ENCODE data around the gene MC1R. TPM values are rescaled to one million over a fixed set of nuclear protein-coding genes. Genes with fewer than 3 reads are reported as not detected.

Gene MC1R
- total RNA-seq, 2 experiments from 2014 or later: 2.0 to 2.5 TPM

GRCh38 chr16:89909777-89910716 lies 8.6 kb upstream of the MC1R start:
- ATAC-seq: peak; percentile 88
- POLR2A ChIA-PET: interaction anchor here (0.6 to 2.9 kb wide), 5 partner anchors 9 to 199 kb away, joined by 3 to 9 read pairs (median 5); partner anchors contain the start of genes MC1R and TUBB3
- intact Hi-C loops (cut with micrococcal nuclease): no loop called here

DNA sequence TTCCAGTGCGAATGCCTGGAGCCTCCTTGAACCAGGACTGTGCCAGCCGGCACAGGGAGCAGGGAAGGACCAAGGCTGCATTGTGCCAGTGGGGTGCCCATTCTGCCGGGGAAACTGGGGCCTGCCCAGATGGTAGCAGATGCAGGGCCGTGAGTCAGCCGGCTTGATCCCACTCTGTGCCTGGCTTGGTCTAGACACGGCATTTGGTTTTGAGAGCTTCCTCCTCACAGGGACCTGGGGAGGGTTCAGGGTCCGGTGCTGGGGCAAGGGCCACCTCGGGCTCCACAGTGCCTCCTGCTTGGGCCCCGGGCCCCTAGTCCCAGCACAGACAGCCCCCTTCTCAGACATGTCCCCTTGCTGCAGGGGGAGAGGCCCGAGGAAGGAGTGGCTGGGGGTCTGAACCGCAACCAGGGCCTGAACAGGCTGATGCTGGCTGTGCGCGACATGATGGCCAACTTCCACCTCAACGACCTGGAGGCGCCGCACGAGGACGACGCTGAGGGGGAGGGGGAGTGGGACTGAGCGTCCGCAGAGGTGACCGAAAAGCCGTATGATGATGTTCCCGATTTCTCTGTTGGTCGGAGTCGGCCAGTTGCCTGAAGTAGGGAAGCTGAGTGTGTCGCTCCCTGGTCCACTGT lies 7.8 kb upstream of the MC1R start:
- H3K4me3 Mint-ChIP-seq: no peak overlapping the region
- H3K9me3 Mint-ChIP-seq: no peaks in the 10 kb centered on the region
- ATAC-seq (no peak), DNase-seq (no peak)
- no peaks in the 10 kb centered on the region for H3K27me3 Mint-ChIP-seq
- peaks cover 38% of the 10 kb centered on the region for H3K36me3 Mint-ChIP-seq (ENCODE audit: low read depth)
- TF ChIP-seq, protein P1, sequence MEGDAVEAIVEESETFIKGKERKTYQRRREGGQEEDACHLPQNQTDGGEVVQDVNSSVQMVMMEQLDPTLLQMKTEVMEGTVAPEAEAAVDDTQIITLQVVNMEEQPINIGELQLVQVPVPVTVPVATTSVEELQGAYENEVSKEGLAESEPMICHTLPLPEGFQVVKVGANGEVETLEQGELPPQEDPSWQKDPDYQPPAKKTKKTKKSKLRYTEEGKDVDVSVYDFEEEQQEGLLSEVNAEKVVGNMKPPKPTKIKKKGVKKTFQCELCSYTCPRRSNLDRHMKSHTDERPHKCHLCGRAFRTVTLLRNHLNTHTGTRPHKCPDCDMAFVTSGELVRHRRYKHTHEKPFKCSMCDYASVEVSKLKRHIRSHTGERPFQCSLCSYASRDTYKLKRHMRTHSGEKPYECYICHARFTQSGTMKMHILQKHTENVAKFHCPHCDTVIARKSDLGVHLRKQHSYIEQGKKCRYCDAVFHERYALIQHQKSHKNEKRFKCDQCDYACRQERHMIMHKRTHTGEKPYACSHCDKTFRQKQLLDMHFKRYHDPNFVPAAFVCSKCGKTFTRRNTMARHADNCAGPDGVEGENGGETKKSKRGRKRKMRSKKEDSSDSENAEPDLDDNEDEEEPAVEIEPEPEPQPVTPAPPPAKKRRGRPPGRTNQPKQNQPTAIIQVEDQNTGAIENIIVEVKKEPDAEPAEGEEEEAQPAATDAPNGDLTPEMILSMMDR (IDR thresholded peaks at IDR 0.05): no peak
- peaks cover 4% of the 10 kb centered on the region for H3K4me1 Mint-ChIP-seq (ENCODE audit: low read depth)
- intact Hi-C loops (cut with micrococcal nuclease): no loop called here
- ChIA-PET CTCF (interaction anchor here (0.6 to 3.9 kb wide), 32 partner anchors 8 to 212 kb away, joined by 3 to 25 read pairs (median 4); partner anchors contain the start of genes DEF8, MC1R, SPATA2L and TCF25), POLR2A (interaction anchor here (0.6 to 2.9 kb wide), 4 partner anchors 11 to 200 kb away, joined by 3 to 8 read pairs (median 4); partner anchors contain the start of gene TUBB3)
- no peak overlapping the region for H3K27ac Mint-ChIP-seq

More at GRCh38 chr16:89909777-89910716, 8.6 kb upstream of the MC1R start:
- CTCF ChIA-PET: interaction anchor here (0.6 to 3.9 kb wide), 35 partner anchors 9 to 211 kb away, joined by 3 to 25 read pairs (median 4); partner anchors contain the start of genes DEF8, MC1R, SPATA2L and TCF25
- Mint-ChIP-seq H3K27ac (no peak overlapping the region), H3K4me3 (no peak overlapping the region), H3K27me3 (no peaks in the 10 kb centered on the region), H3K9me3 (no peaks in the 10 kb centered on the region), H3K4me1 (ENCODE audit: low read depth) (peaks cover 4% of the 10 kb centered on the region), H3K36me3 (ENCODE audit: low read depth) (peaks cover 39% of the 10 kb centered on the region)
- TF ChIP-seq, protein P1 (IDR thresholded peaks at IDR 0.05): peak; percentile 91
- peak; percentile 77 for DNase-seq

- H3K27me3 Mint-ChIP-seq: no peaks in the 10 kb centered on the region
- H3K27ac Mint-ChIP-seq: no peak overlapping the region
- DNase-seq: no peak
- TF ChIP-seq, protein P1 (IDR thresholded peaks at IDR 0.05): no peak
- ChIA-PET POLR2A (no interaction called here), CTCF (interaction anchor here (1.0 to 2.2 kb wide), 6 partner anchors 29 to 107 kb away, joined by 3 to 8 read pairs (median 4); no protein-coding TSS in a partner anchor)
- peaks cover 5% of the 10 kb centered on the region for H3K4me1 Mint-ChIP-seq (ENCODE audit: low read depth)
- ATAC-seq: no peak
- no peaks in the 10 kb centered on the region for H3K9me3 Mint-ChIP-seq
- H3K36me3 Mint-ChIP-seq (ENCODE audit: low read depth): peaks cover 38% of the 10 kb centered on the region
- intact Hi-C loops (cut with micrococcal nuclease): no loop called here
- no peak overlapping the region for H3K4me3 Mint-ChIP-seq
Observed at GRCh38 chr16:89911375-89911774, 7.3 kb upstream of the MC1R start.

GRCh38 chr16:89912143-89912542 lies 6.5 kb upstream of the MC1R start:
- Mint-ChIP-seq H3K27me3 (no peaks in the 10 kb centered on the region), H3K9me3 (no peaks in the 10 kb centered on the region), H3K4me1 (ENCODE audit: low read depth) (peaks cover 5% of the 10 kb centered on the region), H3K27ac (no peak overlapping the region), H3K4me3 (no peak overlapping the region), H3K36me3 (ENCODE audit: low read depth) (peaks cover 30% of the 10 kb centered on the region)
- ChIA-PET POLR2A (interaction anchor here (1.1 kb wide), 1 partner anchor 11 kb away, joined by 4 read pairs; the partner anchor contains the start of gene TUBB3), CTCF (no interaction called here)
- TF ChIP-seq, protein P1 (IDR thresholded peaks at IDR 0.05): no peak
- no peak for DNase-seq
- intact Hi-C loops (cut with micrococcal nuclease): no loop called here
- no peak for ATAC-seq

Data from activated CD8-positive, alpha-beta T cell treated with anti-CD3 and anti-CD28 coated beads for 36 hours (primary cell).